ENCODE measurements around the gene GRIA1.

GRIA1 gene

GRCh38 chr5:153745778-153746395, 255.4 kb downstream of the GRIA1 start:
- DNase-seq, result no peak

GRCh38 chr5:153746440-153746839, 256.0 kb downstream of the GRIA1 start:
- DNase-seq, result no peak

GRCh38 chr5:153748823-153749222, 258.4 kb downstream of the GRIA1 start:
- DNase-seq, result no peak

GRCh38 chr5:153749960-153750359, 259.5 kb downstream of the GRIA1 start:
- no peak for DNase-seq

- no peak for DNase-seq
These were observed 260.8 kb downstream of the GRIA1 start for GRCh38 chr5:153751251-153751650.

- DNase-seq, result no peak
These were observed 262.4 kb downstream of the GRIA1 start for GRCh38 chr5:153752890-153753289.

GRCh38 chr5:153753645-153754432, 263.4 kb downstream of the GRIA1 start:
- no peak for DNase-seq

GRCh38 chr5:153755913-153756500, 265.5 kb downstream of the GRIA1 start:
- DNase-seq, result no peak

GRCh38 chr5:153756540-153756939, 266.1 kb downstream of the GRIA1 start:
- DNase-seq, result no peak

GRCh38 chr5:153765987-153766386, 275.5 kb downstream of the GRIA1 start:
- no peak for DNase-seq

GRCh38 chr5:153767221-153768188, 277.0 kb downstream of the GRIA1 start:
- DNase-seq, result no peak

GRCh38 chr5:153770066-153770465, 279.6 kb downstream of the GRIA1 start:
- no peak for DNase-seq

- no peak for DNase-seq
These were observed 284.2 kb downstream of the GRIA1 start for GRCh38 chr5:153774686-153775085.

- DNase-seq, result no peak
These were observed 285.5 kb downstream of the GRIA1 start for GRCh38 chr5:153775923-153776322.

GRCh38 chr5:153777681-153778581, 287.5 kb downstream of the GRIA1 start:
- no peak for DNase-seq

- no peak for DNase-seq
These were observed 289.4 kb downstream of the GRIA1 start for GRCh38 chr5:153779836-153780235.

GRCh38 chr5:153780876-153781705, 290.6 kb downstream of the GRIA1 start:
- DNase-seq, result no peak

- no peak for DNase-seq
These were observed 292.3 kb downstream of the GRIA1 start for GRCh38 chr5:153782589-153783361.

- no peak for DNase-seq
These were observed 292.8 kb downstream of the GRIA1 start for GRCh38 chr5:153783362-153783658.

GRCh38 chr5:153784277-153784676, 293.8 kb downstream of the GRIA1 start:
- DNase-seq, result no peak
